ENCODE results near the gene ZNF638.
"Not testable (repeated sequence)": the region's sequence is repeated elsewhere in the genome, so short reads cannot be mapped to it uniquely, and the experiment has no call there.

ZNF638 gene

DNA sequence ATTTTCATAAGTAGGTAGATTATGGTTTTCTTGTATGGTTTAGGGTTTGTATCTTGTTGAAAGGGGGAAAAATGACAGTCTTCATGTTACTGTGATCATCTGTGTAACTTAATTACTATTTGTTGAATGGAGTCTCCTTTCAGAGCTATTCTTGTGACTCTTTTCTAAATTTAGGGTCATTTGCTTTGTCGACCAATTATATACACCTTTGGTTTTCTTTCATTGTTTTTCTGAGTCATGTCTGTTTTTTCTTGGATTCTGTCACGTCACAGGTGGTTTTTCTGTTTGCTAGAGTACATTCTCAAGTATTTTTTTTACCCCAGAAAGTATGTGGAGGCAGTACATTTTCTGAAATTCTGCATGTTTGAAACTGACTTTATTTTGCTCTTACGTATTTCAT is 78.0 kb downstream of the ZNF638 start:
- DNase-seq (ENCODE audit: low read depth in 2 of 2), result no peak

GRCh38 chr2:71410696-71411095 is 79.1 kb downstream of the ZNF638 start:
- DNase-seq (ENCODE audit: low read depth in 2 of 2), result no peak

GRCh38 chr2:71416866-71417265 is 85.3 kb downstream of the ZNF638 start:
- not testable (repeated sequence) for DNase-seq (ENCODE audit: low read depth in 2 of 2)

DNA sequence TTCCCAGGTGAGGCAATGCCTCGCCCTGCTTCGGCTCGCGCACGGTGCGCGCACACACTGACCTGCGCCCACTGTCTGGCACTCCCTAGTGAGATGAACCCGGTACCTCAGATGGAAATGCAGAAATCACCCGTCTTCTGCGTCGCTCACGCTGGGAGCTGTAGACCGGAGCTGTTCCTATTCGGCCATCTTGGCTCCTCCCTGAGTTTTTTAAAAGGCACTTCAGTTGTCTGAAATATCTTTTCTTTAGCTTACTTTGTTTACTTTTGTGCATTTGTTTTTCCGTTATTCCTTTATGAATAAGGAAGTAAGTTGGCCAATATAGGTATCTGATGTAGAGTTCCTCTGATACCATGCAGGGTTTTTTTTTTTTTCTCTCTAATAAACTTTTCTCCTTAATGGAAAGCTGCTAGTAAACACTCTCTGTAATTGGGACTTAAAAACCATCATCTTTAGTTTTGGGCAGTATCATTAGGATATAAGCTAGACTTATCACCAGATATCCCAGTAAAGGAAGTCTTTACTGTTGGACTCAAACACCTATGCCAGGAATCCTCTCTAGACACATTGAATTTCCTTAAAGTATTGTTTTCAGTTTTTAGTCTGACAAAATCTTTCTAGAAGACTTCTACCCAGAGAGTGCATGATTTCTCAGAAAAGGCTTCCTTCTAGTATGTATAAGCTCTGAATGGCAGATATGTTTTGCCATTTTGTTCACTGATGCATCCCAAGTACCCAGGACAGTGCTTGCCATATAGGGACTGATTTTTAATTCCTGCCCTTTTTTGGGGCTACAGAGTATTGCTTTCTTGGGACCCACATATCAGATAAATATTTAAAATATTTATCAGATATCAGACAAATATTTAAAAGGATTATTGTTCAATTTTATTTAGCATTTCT is 86.0 kb downstream of the ZNF638 start:
- no peak for DNase-seq (ENCODE audit: low read depth in 2 of 2)

DNA sequence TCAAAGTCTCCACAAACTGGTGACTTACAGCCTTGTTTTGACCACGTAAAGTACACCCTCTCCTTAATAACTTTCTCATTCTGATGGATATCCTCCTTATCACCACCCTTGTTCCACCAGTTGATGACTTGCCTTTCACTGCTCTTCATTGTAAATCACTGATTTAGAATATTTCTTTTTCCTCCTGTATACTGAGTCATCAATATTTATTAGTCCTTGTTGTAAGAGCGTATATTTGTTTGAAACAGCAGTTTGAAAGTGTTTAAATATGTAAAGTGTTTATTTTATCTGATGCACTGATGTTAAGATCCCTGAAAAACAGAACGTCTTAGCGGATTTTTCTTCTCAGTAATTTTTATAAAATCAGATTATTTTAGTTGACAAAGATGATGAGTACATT is 87.6 kb downstream of the ZNF638 start:
- no peak for DNase-seq (ENCODE audit: low read depth in 2 of 2)

GRCh38 chr2:71419976-71420375 is 88.4 kb downstream of the ZNF638 start:
- no peak for DNase-seq (ENCODE audit: low read depth in 2 of 2)

- DNase-seq (ENCODE audit: low read depth in 2 of 2), result no peak
Observed at GRCh38 chr2:71422786-71423185, 91.2 kb downstream of the ZNF638 start.

DNA sequence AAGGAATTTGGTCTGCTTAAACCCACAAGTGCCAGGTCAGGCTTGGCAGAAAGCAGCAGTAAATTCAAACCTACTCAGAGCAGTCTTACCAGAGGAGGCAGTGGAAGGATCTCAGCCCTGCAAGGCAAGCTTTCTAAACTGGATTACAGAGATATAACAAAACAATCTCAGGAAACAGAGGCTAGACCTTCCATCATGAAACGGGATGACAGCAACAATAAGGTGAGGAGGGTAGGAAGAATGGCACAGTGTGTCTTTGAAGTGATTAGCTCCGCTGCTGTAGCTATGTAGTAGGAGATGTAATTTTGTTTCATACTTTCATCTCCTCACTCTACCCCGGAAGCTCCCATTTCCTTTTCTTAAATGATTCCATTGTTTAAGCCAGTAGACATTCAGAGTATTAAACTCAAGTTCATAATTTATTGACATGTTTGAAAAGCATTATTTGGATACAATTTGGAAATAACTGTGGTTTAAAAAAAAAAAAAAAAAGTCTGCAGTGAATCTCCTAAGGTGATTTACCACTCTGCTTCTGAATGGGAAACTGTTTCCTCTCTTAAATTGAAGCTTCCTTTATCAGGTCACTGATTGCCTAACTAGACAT is 92.3 kb downstream of the ZNF638 start:
- no peak for DNase-seq (ENCODE audit: low read depth in 2 of 2)

DNA sequence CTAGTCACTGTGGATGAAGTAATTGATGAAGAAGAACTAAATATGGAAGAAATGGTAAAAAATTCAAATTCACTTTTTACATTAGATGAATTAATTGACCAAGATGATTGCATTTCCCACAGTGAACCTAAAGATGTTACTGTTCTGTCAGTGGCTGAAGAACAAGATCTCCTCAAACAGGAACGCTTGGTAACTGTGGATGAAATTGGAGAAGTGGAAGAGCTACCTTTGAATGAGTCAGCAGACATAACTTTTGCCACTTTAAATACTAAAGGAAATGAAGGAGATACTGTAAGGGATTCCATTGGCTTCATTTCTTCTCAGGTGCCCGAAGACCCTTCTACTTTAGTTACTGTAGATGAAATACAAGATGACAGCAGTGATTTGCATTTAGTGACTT is 95.1 kb downstream of the ZNF638 start:
- DNase-seq (ENCODE audit: low read depth in 2 of 2), result no peak

DNA sequence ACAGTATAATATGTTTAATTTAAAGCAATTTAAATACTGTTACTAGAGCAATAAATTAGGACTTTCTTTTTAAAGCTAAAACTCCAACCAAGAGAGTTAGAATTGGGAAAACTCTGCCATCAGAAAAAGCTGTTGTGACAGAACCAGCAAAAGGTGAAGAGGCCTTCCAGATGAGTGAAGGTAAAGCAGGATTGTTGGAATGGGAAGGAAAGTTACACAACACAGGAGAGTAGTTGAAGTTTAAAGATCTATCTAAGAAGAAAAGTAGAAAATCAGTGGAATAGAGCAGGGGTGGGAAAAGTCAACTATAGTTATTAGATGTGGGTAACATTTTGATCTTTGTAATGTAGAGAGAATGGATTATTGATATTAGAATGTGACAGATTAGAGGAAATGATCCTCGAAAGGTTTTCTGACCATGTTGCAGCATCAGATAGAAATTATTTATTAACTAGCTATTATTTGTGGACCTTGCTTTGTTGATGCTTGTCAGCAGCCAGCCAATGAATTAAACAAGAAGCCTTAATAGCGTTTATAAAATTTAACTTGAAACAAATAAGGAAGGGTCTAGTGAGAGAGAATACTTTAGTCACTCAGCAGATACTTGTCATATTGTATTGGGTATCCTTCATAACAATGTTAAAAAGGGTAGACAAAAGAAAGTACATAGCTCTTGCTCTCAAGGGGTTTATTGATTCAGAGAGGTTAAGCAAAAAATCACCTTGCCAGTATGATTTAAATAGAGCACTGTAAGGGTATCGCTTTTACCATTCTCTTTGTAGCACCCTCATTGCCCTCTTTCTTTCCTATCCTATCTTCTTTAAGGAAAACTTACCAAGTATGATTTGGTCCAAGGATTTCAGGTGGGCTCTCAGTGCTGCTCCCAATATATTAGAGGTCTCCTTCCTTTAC is 97.1 kb downstream of the ZNF638 start:
- no peak for DNase-seq (ENCODE audit: low read depth in 2 of 2)

DNA sequence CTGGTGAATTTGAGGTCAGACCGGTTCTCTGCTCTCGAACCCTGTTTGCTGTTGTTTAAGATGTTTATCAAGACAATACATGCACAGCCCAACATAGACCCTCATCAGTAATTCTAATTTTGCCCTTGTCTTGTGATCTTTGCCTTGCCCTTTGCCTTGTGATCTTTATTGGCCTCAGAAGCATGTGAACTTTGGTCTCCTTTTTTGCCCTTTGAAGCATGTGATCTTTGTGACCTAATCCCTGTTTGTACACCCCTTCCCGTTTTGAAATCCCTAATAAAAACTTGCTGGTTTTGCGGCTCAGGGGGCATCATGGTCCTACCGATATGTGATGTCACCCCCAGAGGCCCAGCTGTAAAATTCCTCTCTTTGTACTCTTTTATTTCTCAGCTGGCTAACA is 113.6 kb downstream of the ZNF638 start:
- not testable (repeated sequence) for DNase-seq (ENCODE audit: low read depth in 2 of 2)

DNA sequence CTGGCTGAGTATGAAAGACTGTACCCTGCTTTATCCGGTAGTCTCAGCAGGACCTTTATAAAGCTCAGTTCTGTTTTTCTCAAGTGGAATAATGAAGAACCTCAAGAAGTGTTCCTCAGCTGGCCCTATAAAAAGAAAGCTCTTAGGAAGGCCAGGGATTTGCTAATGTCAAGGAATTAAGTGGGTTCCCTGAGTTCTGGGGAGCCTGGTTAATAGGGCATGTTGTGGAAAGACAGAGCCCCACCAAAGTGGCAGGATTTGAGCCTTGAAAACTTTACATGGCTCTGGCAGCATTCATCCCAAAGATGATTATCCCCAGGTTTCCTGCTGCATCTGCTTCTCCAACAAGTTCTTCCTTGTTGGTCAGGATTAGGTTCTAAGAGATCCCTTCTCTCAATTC is 114.9 kb downstream of the ZNF638 start:
- DNase-seq (ENCODE audit: low read depth in 2 of 2), result no peak

DNA sequence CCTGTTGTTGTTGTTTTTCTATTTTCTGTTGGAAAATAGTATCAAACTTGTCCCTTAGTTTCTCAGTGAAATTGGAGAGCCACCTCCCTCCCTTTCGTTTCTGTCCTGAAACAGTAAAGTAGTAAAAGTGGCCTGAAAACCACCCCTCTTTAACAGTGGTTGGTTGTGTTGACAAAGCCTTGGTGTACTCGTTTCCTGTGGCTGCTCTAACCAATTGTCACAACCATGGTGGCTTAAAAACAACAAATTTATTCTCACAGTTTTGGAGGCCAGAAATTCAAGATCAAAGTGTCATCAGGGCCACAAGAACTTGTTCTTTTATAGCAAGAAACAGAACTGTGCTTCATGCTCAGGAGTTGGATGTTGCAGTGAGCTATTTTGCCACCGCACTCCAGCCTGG is 117.8 kb downstream of the ZNF638 start:
- no peak for DNase-seq (ENCODE audit: low read depth in 2 of 2)

GRCh38 chr2:71451705-71452104 is 120.1 kb downstream of the ZNF638 start:
- DNase-seq (ENCODE audit: low read depth in 2 of 2), result no peak

DNA sequence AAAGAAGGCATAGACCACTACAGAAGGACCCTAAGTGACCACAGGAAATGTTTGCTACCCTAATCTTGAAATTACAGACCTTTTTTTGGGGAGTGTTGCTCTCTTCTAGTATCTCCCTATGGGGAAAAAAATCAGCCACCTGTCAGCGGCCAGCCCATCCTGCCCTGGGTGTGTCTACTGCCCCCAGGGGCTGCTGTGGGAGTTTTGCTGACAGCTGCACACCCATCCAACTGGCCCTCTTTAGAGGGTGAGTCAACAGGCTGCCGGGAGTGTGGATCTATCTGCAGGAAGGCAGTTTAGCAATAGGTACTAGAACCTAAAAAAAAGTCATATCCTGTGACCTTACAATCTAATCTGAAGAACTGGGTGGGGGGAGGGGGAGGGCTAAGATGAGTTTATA is 121.0 kb downstream of the ZNF638 start:
- DNase-seq (ENCODE audit: low read depth in 2 of 2), result no peak

DNA sequence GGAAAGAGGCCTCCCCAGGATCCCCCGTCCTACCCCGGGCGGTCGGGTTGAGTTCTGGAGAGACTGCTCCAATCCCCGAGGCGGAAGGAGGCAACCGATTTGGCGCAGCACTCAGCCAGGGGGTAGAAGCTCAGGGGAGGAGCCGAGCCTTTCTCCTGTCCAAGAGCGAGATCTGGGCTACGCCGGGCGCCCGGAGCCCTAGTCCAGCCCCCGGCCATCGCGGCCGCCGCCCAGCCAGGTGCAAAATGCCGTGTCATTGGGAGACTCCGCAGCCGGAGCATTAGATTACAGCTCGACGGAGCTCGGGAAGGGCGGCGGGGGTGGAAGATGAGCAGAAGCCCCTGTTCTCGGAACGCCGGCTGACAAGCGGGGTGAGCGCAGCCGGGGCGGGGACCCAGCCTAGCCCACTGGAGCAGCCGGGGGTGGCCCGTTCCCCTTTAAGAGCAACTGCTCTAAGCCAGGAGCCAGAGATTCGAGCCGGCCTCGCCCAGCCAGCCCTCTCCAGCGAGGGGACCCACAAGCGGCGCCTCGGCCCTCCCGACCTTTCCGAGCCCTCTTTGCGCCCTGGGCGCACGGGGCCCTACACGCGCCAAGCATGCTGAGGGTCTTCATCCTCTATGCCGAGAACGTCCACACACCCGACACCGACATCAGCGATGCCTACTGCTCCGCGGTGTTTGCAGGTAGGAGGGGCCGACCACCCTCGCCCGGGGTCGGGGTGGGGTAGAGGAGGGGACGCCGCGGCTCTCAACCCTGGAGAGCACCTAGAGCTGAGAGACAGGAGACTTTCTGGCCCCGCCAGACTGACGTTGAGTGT is 122.0 kb downstream of the ZNF638 start, which contains the start of gene DYSF:
TSS of gene DYSF (plus strand) at position 158 of the 817 bp plus-strand sequence.
- no peak for DNase-seq (ENCODE audit: low read depth in 2 of 2)

DNA sequence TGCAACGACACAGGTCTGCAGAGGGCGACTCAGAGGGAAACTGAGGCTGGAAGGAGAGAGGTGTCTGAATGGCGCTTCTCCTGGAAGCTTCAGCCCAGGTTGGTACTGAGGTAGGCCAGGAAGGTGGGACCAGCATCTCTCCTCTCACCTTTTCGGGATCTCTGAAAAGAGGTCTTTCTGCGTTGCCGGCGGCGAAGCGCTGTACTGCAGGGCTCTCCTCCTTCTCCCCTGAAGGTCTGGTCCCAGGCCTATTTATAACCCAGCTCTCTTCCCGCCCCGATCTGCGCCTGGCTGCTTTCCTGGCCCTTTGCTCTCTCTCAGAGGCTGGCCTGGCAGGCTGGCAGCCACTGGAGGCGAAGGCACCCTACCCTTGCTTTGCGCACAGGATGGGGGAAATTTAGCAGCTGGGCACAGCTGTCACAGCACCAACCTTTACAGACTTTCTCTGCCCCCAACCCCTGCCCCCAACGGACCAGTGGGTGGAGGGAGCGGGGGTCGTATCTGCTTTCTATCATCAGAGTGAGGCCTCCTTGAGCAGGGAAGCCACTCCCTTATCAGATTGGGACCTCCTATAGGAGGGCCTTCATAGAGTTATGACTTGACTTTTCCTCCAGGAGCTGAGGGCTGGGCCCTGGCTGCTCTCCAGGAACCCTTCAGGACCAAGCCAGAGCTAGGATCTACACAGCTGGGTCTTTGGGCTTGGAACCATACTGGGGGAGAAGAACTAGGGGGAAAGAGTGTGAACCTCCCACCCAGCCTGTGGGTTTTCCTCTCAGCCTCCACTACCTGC is 122.8 kb downstream of the ZNF638 start:
- no peak for DNase-seq (ENCODE audit: low read depth in 2 of 2)

GRCh38 chr2:71455011-71455740 is 123.6 kb downstream of the ZNF638 start:
- DNase-seq (ENCODE audit: low read depth in 2 of 2), result no peak

- DNase-seq (ENCODE audit: low read depth in 2 of 2), result no peak
Observed at GRCh38 chr2:71455741-71456569, 124.4 kb downstream of the ZNF638 start.

Measured in stimulated activated CD4-positive, alpha-beta T cell treated with anti-CD3 and anti-CD28 coated beads, Interleukin-1b, Interleukin-23, amount 100 ng/mL, for 1 hour (primary cell).